ENCODE measurements around the gene KLF13.

DNA sequence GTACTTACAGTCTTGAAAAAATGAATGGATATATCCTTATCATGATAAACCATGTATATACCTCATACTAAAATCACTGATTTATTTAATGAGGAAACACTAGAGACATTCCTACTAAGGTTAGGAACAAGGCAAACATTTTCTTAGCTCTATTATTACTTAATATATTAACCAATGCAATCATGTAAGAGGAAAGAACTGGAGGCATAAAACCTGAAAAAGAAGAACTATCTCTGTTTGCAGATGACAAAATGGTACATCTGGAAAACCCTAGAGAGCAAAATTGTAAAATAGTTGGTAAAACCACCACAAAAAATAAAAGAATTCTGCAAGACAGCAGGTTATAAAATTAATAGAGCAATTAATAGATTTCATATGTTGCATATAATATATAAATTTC lies 81.2 kb downstream of the KLF13 start:
- TF ChIP-seq, protein P1, sequence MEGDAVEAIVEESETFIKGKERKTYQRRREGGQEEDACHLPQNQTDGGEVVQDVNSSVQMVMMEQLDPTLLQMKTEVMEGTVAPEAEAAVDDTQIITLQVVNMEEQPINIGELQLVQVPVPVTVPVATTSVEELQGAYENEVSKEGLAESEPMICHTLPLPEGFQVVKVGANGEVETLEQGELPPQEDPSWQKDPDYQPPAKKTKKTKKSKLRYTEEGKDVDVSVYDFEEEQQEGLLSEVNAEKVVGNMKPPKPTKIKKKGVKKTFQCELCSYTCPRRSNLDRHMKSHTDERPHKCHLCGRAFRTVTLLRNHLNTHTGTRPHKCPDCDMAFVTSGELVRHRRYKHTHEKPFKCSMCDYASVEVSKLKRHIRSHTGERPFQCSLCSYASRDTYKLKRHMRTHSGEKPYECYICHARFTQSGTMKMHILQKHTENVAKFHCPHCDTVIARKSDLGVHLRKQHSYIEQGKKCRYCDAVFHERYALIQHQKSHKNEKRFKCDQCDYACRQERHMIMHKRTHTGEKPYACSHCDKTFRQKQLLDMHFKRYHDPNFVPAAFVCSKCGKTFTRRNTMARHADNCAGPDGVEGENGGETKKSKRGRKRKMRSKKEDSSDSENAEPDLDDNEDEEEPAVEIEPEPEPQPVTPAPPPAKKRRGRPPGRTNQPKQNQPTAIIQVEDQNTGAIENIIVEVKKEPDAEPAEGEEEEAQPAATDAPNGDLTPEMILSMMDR (IDR thresholded peaks at IDR 0.05 in 4 of 5, conservative IDR thresholded peaks at IDR 0.05 in 1 of 5), result no peak
- TF ChIP-seq POLR2A (IDR thresholded peaks at IDR 0.05), result no peak
